GM18873 (cell line): Measurements from ENCODE around the gene APOD.

Experiments
- ATAC-seq: cut with Tn5 transposase; IDR thresholded peaks from one replicate; pipeline ENCODE4 v1.9.1; 2021; ENCODE audit warnings: mild to moderate bottlenecking, moderate library complexity, moderate number of reproducible peaks; ENCODE audit not compliant: unreplicated experiment, low FRiP score

APOD gene

DNA sequence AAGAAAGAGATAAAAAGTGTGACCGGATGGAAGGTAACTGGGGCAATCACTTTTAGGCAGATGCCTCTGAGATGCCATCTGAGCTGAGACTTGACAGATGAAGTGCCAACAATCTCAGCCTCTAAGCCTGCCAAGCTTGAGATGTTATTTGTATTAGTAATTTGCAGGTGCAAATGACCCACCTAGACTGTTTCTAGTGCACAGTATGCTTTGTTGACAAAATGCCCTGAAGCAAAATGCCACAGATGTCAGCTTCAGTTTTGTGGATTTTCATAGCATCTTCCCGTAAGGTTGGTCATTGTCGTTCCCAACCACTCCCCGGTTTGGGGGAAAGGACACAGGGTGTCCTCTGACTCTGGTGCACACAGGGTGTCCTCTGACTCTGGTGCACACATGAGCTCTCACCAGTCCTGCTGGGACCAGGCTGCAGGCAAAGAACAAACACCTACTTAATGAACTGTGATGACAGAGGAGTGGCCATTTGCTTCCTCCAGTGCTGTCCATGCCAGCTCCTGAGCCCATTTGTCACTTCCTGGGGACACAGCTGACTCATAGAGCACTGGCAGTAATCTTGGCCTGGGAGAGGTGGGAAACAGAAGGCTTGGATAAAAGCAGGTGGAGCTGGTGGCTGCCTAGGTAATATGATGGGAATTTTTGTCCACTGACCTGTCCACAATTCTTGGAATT is 23.9 kb downstream of the APOD start:
- no peak for ATAC-seq

DNA sequence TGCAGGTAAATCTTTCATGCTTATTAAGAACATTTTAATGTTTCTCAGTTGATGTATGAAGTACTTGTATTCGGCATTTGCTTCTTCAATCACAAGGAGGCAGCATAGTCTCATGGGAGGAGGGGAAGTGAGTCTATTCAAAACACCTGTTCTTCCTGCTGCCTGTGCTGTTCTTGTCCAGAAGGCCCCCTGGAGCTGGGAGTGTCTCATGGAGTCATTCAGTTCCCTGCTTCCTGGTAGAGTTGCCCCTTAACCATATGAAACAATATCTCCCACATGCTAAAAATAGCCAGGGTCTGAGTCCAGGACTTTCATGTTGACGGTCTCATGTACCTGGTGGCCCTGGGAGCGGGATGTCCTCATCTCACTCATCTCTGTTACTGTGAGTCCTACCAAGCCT is 25.1 kb downstream of the APOD start:
- no peak for ATAC-seq

- ATAC-seq, result no peak
Measured at GRCh38 chr3:195557322-195557721, 26.4 kb downstream of the APOD start.

GRCh38 chr3:195556390-195556789 is 27.4 kb downstream of the APOD start:
- no peak for ATAC-seq

DNA sequence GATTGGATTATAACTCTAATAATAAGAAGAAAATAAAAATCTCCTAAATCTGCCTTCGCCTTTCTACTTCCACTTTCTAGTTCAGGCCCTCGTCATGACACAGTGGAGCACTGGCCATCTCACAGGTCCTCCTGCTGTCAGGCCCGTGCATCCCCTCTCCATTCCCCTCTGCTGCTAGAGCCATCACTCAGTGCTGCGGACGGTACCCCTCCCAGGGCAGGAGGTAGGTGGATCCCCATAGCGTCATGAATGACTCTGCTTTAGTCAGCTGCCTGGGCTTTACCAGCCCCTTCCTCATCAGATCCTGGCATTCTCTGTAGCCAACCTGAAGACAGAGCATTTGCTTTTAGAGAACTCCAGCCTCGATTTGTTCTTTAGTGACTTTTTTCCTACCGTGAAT is 28.6 kb downstream of the APOD start:
- no peak for ATAC-seq

DNA sequence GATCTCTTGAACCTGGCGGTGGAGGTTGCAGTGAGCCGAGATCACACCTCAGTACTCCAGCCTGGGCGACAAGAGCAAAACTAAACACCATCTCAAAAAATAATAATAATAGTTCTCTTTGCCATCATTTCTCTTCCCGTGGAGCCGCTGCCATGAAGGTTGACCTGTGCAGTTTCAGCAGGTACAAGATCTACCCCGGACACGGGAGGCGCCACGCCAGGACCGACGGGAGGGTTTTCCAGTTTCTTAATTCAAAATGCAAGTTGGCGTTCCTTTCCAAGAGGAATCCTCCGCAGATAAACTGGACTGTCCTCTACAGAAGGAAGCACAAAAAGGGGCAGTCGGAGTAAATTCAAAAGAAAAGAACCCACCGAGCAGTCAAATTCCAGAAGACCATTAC is 29.3 kb downstream of the APOD start:
- no peak for ATAC-seq

DNA sequence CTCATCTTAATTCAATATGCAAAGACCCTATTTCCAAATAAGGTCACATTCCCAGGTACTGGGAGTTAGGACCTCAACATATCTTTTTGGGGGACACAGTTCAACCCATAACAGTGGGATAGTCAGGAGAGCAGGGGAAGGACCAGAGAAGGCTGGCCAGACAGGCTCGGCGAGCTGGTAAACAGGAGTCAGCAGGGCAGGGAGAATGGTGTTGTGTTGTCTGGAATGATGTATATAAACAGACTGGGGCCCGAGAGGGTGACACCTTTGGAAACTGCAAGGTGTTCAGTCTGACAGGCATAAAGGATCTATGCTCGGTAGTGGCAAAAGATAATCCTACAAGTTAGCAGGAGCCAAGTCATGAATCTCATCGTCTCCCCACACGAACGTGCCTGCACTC is 30.5 kb downstream of the APOD start:
- ATAC-seq, result no peak

DNA sequence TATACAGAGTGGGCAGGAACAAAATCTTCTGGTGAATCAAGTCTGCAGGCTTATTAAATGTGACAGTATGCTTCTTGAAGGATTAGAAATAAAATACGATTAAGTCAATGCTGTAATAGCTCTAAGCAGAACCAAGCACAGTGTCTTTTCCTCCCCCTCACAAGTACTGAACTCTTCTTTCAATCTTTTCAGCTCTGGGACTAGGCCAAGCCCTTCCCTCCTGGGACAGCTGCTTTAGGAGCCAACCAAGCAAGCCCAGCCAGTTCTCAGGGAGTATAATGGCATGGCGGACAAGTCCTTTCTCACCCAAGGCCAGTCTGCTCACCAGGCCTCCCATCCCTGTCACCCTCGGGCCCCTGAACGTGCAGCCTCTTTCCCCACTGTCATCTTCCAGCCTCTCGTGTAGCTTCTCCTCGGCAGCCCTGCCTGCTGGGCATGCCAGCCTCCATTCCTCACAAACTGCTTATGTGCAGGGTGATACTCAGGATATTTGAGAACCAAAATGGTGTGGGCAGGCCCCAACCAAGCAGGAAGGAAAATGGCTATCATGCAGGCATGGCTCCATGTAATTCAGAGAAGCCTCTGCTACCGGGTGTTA is 32.3 kb downstream of the APOD start:
- no peak for ATAC-seq

DNA sequence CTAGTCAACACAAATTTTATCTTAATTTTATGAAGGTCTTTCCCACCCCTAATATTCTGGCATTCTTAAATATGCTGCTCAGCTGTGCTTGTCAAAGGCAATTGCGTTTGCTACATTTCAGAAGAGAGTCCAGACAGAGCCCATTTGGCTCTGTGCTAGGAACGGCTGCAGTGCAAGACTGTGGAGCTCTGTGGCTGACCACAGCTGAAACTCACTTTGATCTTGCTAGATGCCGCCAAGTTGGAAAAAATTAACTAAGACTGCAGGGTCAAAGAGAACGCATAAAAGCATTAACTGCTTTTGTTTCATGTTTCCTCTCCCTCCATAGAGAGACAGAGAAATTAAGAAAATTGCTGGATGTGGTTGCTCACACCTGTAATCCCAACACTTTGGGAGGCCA is 33.0 kb downstream of the APOD start:
- ATAC-seq, result no peak

DNA sequence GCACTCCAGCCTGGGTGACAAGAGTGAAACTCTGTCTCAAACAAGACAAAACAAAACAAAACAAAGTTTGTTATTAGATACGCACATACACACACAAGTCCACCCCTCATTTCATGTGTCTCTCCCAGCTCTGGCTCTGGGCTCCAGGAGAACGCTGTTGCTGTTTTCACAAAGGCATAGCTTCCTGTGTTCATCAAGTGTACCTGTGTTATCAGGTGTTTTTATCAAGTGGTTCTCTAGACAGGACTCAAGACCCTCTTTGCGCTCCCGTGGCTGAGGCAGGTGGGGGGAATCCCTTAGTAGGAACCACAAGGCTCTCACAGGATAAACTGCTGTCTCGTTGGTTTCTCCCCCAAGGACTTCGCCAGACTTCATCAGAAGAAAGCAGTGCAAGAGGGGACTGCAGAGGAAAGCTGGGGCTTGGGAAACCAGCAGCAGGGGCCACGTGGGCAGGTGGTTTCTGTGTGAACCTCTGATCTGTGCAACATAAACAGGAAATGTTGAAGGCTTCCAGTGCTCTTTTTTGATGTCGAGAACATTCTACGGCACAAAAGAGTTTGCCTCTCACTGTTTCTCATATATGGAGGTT is 33.7 kb downstream of the APOD start:
- ATAC-seq, result no peak

GRCh38 chr3:195548987-195549386 is 34.8 kb downstream of the APOD start:
- ATAC-seq, result no peak

GRCh38 chr3:195548501-195548900 is 35.2 kb downstream of the APOD start:
- no peak for ATAC-seq

GRCh38 chr3:195548006-195548405 is 35.7 kb downstream of the APOD start:
- ATAC-seq, result no peak

DNA sequence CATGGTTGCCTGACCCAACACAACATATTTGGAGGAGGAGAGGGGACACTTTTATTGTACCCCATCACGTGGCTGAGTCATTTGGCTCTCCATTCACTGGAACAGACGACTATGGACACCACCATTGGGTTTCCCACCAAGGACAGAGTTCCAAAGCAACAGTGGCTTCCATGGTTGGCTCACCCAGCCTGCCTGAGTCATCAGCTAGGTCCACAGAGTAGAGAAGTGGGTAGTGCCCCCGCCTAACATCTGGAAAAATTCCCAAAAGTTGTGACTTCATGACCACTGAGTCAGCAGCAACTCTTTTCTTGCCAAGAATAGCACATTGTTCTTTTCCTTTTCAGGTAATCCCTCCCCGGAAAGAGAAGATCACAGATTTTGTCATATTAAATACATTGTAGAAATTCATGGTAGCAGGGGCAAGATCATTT is 37.6 kb downstream of the APOD start:
- ATAC-seq, result no peak

GRCh38 chr3:195544634-195545033 is 39.1 kb downstream of the APOD start:
- ATAC-seq, result no peak

- ATAC-seq, result no peak
Measured at GRCh38 chr3:195544230-195544536, 39.6 kb downstream of the APOD start.

- no peak for ATAC-seq
Measured at GRCh38 chr3:195543500-195544229, 40.1 kb downstream of the APOD start.

GRCh38 chr3:195542698-195543499 is 40.8 kb downstream of the APOD start, which contains the start of gene PPP1R2:
TSS of gene PPP1R2 (minus strand) at chr3:195543325. CDS start at chr3:195543025, 300 bp downstream.
- peak; percentile 50 for ATAC-seq

- ATAC-seq, result no peak
Measured at GRCh38 chr3:195542316-195542697, 41.4 kb downstream of the APOD start.

DNA sequence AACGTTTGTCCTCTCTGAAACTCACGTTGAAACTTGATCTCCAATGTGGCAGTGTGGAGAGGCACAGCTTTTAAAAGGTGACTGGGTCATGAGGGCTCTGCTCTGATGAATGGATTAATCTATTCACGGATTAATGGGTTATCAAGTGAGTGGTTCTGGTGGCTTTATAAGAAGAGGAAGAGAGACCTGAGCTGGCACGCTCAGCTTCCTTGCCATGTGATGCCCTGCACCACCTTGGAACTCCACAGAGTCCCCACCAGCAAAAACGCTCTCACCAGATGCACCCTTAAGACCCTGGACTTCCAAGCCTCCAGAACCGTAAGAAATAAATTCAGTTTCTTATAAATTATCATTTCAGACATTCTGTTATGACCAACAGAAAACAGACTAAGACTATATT is 43.2 kb downstream of the APOD start:
- no peak for ATAC-seq

DNA sequence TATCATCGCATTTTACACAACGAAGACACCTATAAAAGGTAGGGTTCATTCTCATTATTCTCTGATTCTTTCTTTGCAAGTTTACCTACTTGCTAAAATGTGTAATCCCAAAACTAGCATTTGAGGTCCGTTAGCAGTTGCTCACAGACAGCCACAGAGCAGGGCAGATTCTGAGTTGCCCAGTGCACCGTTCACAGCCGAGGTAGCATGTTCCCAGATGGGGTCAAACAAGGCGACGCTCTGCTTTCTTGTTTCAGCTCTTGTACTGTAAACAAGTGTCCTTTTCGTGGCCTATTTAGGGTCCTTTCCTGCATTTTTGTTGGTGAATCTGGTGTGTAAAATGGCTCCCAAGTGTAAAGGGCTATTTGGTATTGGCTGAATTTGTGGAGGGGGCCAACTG is 43.7 kb downstream of the APOD start:
- ATAC-seq, result no peak
